GM18870 (cell line): ENCODE measurements around the gene VEGFD.
A peak's percentile ranks its signal among the peaks of the same experiment; 100 is the strongest.
"Not testable (repeated sequence)": the region's sequence is repeated elsewhere in the genome, so short reads cannot be mapped to it uniquely, and the experiment has no call there.

Source experiments
- ATAC-seq: cut with Tn5 transposase; IDR thresholded peaks from one replicate; pipeline ENCODE4 v1.9.1; 2021; ENCODE audit warnings: moderate library complexity; ENCODE audit not compliant: unreplicated experiment

The VEGFD gene

DNA sequence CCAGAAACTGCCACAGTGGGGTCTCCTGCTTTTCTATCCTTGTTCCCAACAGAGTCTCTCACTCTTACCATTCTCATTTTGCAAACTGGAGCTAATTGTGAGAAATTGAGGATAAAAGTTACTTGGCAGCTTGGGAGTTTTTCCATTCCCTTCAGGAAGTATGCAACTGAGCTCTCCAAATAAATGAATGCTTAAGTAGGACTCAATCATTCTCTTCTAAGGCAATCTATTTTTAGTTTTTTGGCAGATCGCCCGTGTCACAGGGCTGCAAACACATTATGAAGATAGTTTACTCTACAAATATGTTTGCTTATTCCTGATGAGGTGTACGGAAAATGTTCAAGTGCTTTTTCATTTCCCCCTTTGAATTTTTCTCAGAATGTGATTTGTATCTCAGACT lies 74.1 kb downstream of the VEGFD start:
- no peak for ATAC-seq

- not testable (repeated sequence) for ATAC-seq
These were observed 78.3 kb downstream of the VEGFD start for GRCh38 chrX:15305899-15306298.

- peak; percentile 63 for ATAC-seq
These were observed 82.3 kb downstream of the VEGFD start for GRCh38 chrX:15301924-15302323.

- no peak for ATAC-seq
These were observed 84.0 kb downstream of the VEGFD start for GRCh38 chrX:15299941-15300851.

DNA sequence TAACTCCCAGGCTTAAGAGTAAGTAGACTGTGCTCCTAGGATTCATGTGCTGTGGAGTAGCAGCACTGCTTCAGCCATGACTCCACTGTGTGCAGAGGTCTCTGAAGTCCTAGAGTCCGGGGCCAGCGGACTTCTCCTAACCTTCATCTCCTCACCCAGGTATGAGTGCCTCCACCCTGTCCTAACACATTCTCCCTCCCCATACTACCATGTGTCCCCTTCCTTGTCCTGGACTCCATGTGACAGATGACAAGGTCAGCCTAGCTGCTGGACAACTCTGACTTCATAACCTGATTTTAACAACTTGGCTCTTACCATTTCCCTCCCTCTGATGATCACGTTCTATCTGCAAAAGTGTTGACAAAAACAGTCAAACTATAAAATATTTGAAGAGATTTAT lies 85.4 kb downstream of the VEGFD start:
- ATAC-seq, result no peak

GRCh38 chrX:15298201-15298600 lies 86.0 kb downstream of the VEGFD start:
- ATAC-seq, result no peak
